ENCODE data around the gene RBFOX2. TPM values are rescaled to one million over a fixed set of nuclear protein-coding genes. Genes with fewer than 3 reads are reported as not detected.

Gene RBFOX2
- total and polyA plus RNA-seq, 2 donors (not counting 1 experiment from before 2014, with no cell fraction given) = not detected

- DNase-seq (no peak), ATAC-seq (ENCODE audit: low read depth) (no peak)
- H3K9ac ChIP-seq (ENCODE audit: low read length) = no peak overlapping the region
- H3K27ac ChIP-seq (ENCODE audit: low read length in 2 of 2) = no peak overlapping the region
- H2AFZ ChIP-seq (ENCODE audit: insufficient read depth, low read depth, low read length, poor library complexity, severe bottlenecking) = no peak overlapping the region
- TF ChIP-seq EZH2 (IDR thresholded peaks at IDR 0.05; ENCODE audit: borderline replicate concordance, insufficient read depth, low read depth, low read length, poor library complexity, severe bottlenecking) (no peak), CTCF (IDR thresholded peaks at IDR 0.05) (no peak)
- Mint-ChIP-seq H3K9me3 (ENCODE audit: insufficient read depth) (no peaks in the 10 kb centered on the region), H3K4me1 (no peaks in the 10 kb centered on the region), H3K27ac (no peak overlapping the region), H3K27me3 (peaks cover 58% of the 10 kb centered on the region), H3K4me3 (no peak overlapping the region)
- ChIA-PET POLR2A (no interaction called here), CTCF (interaction anchor here (1.0 kb wide), 1 partner anchor 108 kb away, joined by 3 read pairs; no protein-coding TSS in a partner anchor)
- no peak overlapping the region for H3K4me2 ChIP-seq (replicated peaks; ENCODE audit: low read depth, low read length, poor library complexity, severe bottlenecking)
- WGBS (ENCODE audit: insufficient coverage) = no CpG with 5 or more reads among the region's 2 CpGs
- no peaks in the 10 kb centered on the region for H4K20me1 ChIP-seq (ENCODE audit: control insufficient read depth, insufficient read depth, low read length, poor library complexity, severe bottlenecking)
- peaks cover 0 to 22% (median 12%) of the 10 kb centered on the region in 4 experiments for H3K27me3 ChIP-seq (replicated peaks in 1 of 4; ENCODE audit: control extremely low read depth in 1 of 4, control insufficient read depth in 3 of 4, insufficient read depth in 4 of 4, low read length in 3 of 4)
- H3K79me2 ChIP-seq (ENCODE audit: control insufficient read depth, insufficient read depth, low read length) = no peaks in the 10 kb centered on the region
- H3K4me3 ChIP-seq (ENCODE audit: control extremely low read depth in 1 of 5, extremely low read depth in 1 of 5, insufficient read depth in 1 of 5, low read depth in 2 of 5, low read length in 4 of 5) = no peak overlapping the region
- H3K4me1 ChIP-seq (ENCODE audit: control insufficient read depth in 2 of 2, insufficient read depth in 2 of 2, low read length in 2 of 2) = no peaks in the 10 kb centered on the region
- H3K36me3 ChIP-seq (replicated peaks in 1 of 2; ENCODE audit: control extremely low read depth in 1 of 2, control insufficient read depth in 1 of 2, extremely low read depth in 1 of 2, insufficient read depth in 2 of 2, low read length in 1 of 2) = no peaks in the 10 kb centered on the region
- H3K9me3 ChIP-seq (ENCODE audit: control extremely low read depth in 1 of 3, control insufficient read depth in 2 of 3, insufficient read depth in 1 of 3, low read length in 2 of 3) = no peaks in the 10 kb centered on the region
- intact Hi-C loops (cut with micrococcal nuclease) = no loop called here
Measured at GRCh38 chr22:35729309-35729698, 299.3 kb downstream of the RBFOX2 start.

GRCh38 chr22:35728639-35729308, 299.9 kb downstream of the RBFOX2 start:
- CTCF ChIA-PET = interaction anchor here (1.0 kb wide), 1 partner anchor 108 kb away, joined by 3 read pairs; no protein-coding TSS in a partner anchor
- no peak overlapping the region for H3K27ac Mint-ChIP-seq

More at GRCh38 chr22:35728639-35729308, 299.9 kb downstream of the RBFOX2 start:
- Histone ChIP-seq H3K27me3 (replicated peaks in 1 of 4; ENCODE audit: control extremely low read depth in 1 of 4, control insufficient read depth in 3 of 4, insufficient read depth in 4 of 4, low read length in 3 of 4) (peaks cover 0 to 22% (median 12%) of the 10 kb centered on the region in 4 experiments), H3K79me2 (ENCODE audit: control insufficient read depth, insufficient read depth, low read length) (no peaks in the 10 kb centered on the region), H2AFZ (ENCODE audit: insufficient read depth, low read depth, low read length, poor library complexity, severe bottlenecking) (no peak overlapping the region), H3K4me2 (replicated peaks; ENCODE audit: low read depth, low read length, poor library complexity, severe bottlenecking) (no peak overlapping the region), H4K20me1 (ENCODE audit: control insufficient read depth, insufficient read depth, low read length, poor library complexity, severe bottlenecking) (no peaks in the 10 kb centered on the region), H3K36me3 (replicated peaks in 1 of 2; ENCODE audit: control extremely low read depth in 1 of 2, control insufficient read depth in 1 of 2, extremely low read depth in 1 of 2, insufficient read depth in 2 of 2, low read length in 1 of 2) (no peaks in the 10 kb centered on the region), H3K9ac (ENCODE audit: low read length) (no peak overlapping the region), H3K4me1 (ENCODE audit: control insufficient read depth in 2 of 2, insufficient read depth in 2 of 2, low read length in 2 of 2) (no peaks in the 10 kb centered on the region), H3K9me3 (ENCODE audit: control extremely low read depth in 1 of 3, control insufficient read depth in 2 of 3, insufficient read depth in 1 of 3, low read length in 2 of 3) (no peaks in the 10 kb centered on the region), H3K27ac (ENCODE audit: low read length in 2 of 2) (no peak overlapping the region), H3K4me3 (ENCODE audit: control extremely low read depth in 1 of 5, extremely low read depth in 1 of 5, insufficient read depth in 1 of 5, low read depth in 2 of 5, low read length in 4 of 5) (no peak overlapping the region)
- intact Hi-C loops (cut with micrococcal nuclease) = no loop called here
- POLR2A ChIA-PET = no interaction called here
- TF ChIP-seq EZH2 (IDR thresholded peaks at IDR 0.05; ENCODE audit: borderline replicate concordance, insufficient read depth, low read depth, low read length, poor library complexity, severe bottlenecking) (no peak), CTCF (IDR thresholded peaks at IDR 0.05) (no peak)
- H3K27me3 Mint-ChIP-seq = peaks cover 58% of the 10 kb centered on the region
- no peaks in the 10 kb centered on the region for H3K4me1 Mint-ChIP-seq
- DNase-seq (no peak), ATAC-seq (ENCODE audit: low read depth) (no peak)
- WGBS (ENCODE audit: insufficient coverage) = 81% methylated on average over 3 of the region's 12 CpGs
- H3K4me3 Mint-ChIP-seq = no peak overlapping the region
- no peaks in the 10 kb centered on the region for H3K9me3 Mint-ChIP-seq (ENCODE audit: insufficient read depth)

All from B cell (primary cell).